MM.1S (cell line): Measurements from ENCODE around the gene CCDC85C.

Experiments
- DNase-seq: peaks from one replicate; pipeline ENCODE4 v3.0.0-alpha.2; 2015
- H2AFZ ChIP-seq: fragments of 300-600 bp; sonication (generic); 2 replicates; pipeline ENCODE4 v1.6.0; 2016; ENCODE audit warnings: antibody characterized with exemption, low read length
- H3F3A ChIP-seq: fragments of 300-600 bp; sonication (generic); 2 replicates; pipeline ENCODE4 v1.6.1; 2016; ENCODE audit warnings: mild to moderate bottlenecking, antibody characterized with exemption, low read length, moderate library complexity, mixed read lengths; ENCODE audit not compliant: insufficient read depth
- H3K27ac ChIP-seq: fragments of 300-600 bp; sonication (generic); 2 replicates; pipeline ENCODE4 v1.5.1; 2016; ENCODE audit warnings: mild to moderate bottlenecking, low read length
- H3K27me3 ChIP-seq: fragments of 300-600 bp; sonication (generic); replicated peaks from 2 replicates; pipeline ENCODE4 v1.6.0; 2016; ENCODE audit warnings: low read length; ENCODE audit not compliant: insufficient read depth
- H3K36me3 ChIP-seq: fragments of 300-600 bp; sonication (generic); replicated peaks from 2 replicates; pipeline ENCODE4 v1.6.1; 2016; ENCODE audit warnings: mild to moderate bottlenecking, low read length, mixed read lengths; ENCODE audit not compliant: insufficient read depth
- H3K4me1 ChIP-seq: fragments of 300-600 bp; sonication (generic); 2 replicates; pipeline ENCODE4 v1.6.1; 2016; ENCODE audit warnings: low read length, mixed read lengths
- H3K4me2 ChIP-seq: fragments of 300-600 bp; sonication (generic); 2 replicates; pipeline ENCODE4 v1.6.0; 2016; ENCODE audit warnings: low read depth, low read length
- H3K4me3 ChIP-seq: fragments of 300-600 bp; sonication (generic); 2 replicates; pipeline ENCODE4 v1.5.1; 2016; ENCODE audit warnings: low read length, mixed read lengths
- H3K79me2 ChIP-seq: fragments of 300-600 bp; sonication (generic); 2 replicates; pipeline ENCODE4 v1.6.1; 2016; ENCODE audit warnings: mixed run types, low read length, mixed read lengths
- H3K9ac ChIP-seq: fragments of 300-600 bp; sonication (generic); 2 replicates; pipeline ENCODE4 v1.6.1; 2016; ENCODE audit warnings: low read length, mixed read lengths
- H3K9me2 ChIP-seq: fragments of 300-600 bp; sonication (generic); replicated peaks from 2 replicates; pipeline ENCODE4 v1.6.1; 2016; ENCODE audit warnings: mild to moderate bottlenecking, low read length, mixed read lengths; ENCODE audit not compliant: insufficient read depth
- H3K9me3 ChIP-seq: fragments of 300-600 bp; sonication (generic); replicated peaks from 2 replicates; pipeline ENCODE4 v1.6.1; 2016; ENCODE audit warnings: mild to moderate bottlenecking, low read length, mixed read lengths; ENCODE audit not compliant: insufficient read depth
- H4K20me1 ChIP-seq: fragments of 300-600 bp; sonication (generic); 2 replicates; pipeline ENCODE4 v1.6.1; 2016; ENCODE audit warnings: mild to moderate bottlenecking, low read length, moderate library complexity, mixed read lengths; ENCODE audit not compliant: insufficient read depth
- EZH2 ChIP-seq: fragments of 300-600 bp; sonication (generic); optimal IDR thresholded peaks from 2 replicates; pipeline ENCODE3; 2017; ENCODE audit warnings: low read depth, mild to moderate bottlenecking, antibody characterized with exemption, low read length, mixed read lengths
- EZH2phosphoT487 ChIP-seq: fragments of 300-600 bp; sonication (generic); IDR thresholded peaks from 2 replicates; pipeline ENCODE4 v1.6.1; 2018; ENCODE audit warnings: antibody characterized with exemption, low read length
- TF ChIP-seq, protein P1 (sequence below): fragments of 300-600 bp; sonication (generic); IDR thresholded peaks from 2 replicates; pipeline ENCODE4 v1.5.1; 2016; ENCODE audit warnings: antibody characterized with exemption, low read length, mixed read lengths

Gene CCDC85C

GRCh38 chr14:99603471-99604277 is at the start of gene CCDC85C:
TSS of gene CCDC85C (minus strand) at chr14:99604207. CDS start at chr14:99603959, 248 bp downstream.
- Histone ChIP-seq H3K27ac (peak within 1 kb of the TSS; percentile 61; the same call in 1 of the 2 replicates), H3K27me3 (no peaks in the 10 kb centered on the region), H3K4me1 (no peaks in the 10 kb centered on the region), H3K79me2 (peaks cover 22% of the 10 kb centered on the region; the same call in 1 of the 2 replicates), H4K20me1 (no peaks in the 10 kb centered on the region), H3K9me3 (no peaks in the 10 kb centered on the region), H3K9me2 (no peaks in the 10 kb centered on the region), H3K9ac (peak within 1 kb of the TSS; percentile 75), H3F3A (0 out of 2 replicates have a peak, but pooled peaks cover 5% of the 10 kb centered on the region), H2AFZ (peak within 1 kb of the TSS; percentile 69), H3K36me3 (no peaks in the 10 kb centered on the region), H3K4me2 (peak within 1 kb of the TSS; percentile 83; the same call in 1 of the 2 replicates), H3K4me3 (peak within 1 kb of the TSS; percentile 78)
- no peak for DNase-seq
- TF ChIP-seq, protein P1, sequence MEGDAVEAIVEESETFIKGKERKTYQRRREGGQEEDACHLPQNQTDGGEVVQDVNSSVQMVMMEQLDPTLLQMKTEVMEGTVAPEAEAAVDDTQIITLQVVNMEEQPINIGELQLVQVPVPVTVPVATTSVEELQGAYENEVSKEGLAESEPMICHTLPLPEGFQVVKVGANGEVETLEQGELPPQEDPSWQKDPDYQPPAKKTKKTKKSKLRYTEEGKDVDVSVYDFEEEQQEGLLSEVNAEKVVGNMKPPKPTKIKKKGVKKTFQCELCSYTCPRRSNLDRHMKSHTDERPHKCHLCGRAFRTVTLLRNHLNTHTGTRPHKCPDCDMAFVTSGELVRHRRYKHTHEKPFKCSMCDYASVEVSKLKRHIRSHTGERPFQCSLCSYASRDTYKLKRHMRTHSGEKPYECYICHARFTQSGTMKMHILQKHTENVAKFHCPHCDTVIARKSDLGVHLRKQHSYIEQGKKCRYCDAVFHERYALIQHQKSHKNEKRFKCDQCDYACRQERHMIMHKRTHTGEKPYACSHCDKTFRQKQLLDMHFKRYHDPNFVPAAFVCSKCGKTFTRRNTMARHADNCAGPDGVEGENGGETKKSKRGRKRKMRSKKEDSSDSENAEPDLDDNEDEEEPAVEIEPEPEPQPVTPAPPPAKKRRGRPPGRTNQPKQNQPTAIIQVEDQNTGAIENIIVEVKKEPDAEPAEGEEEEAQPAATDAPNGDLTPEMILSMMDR = no peak

DNA sequence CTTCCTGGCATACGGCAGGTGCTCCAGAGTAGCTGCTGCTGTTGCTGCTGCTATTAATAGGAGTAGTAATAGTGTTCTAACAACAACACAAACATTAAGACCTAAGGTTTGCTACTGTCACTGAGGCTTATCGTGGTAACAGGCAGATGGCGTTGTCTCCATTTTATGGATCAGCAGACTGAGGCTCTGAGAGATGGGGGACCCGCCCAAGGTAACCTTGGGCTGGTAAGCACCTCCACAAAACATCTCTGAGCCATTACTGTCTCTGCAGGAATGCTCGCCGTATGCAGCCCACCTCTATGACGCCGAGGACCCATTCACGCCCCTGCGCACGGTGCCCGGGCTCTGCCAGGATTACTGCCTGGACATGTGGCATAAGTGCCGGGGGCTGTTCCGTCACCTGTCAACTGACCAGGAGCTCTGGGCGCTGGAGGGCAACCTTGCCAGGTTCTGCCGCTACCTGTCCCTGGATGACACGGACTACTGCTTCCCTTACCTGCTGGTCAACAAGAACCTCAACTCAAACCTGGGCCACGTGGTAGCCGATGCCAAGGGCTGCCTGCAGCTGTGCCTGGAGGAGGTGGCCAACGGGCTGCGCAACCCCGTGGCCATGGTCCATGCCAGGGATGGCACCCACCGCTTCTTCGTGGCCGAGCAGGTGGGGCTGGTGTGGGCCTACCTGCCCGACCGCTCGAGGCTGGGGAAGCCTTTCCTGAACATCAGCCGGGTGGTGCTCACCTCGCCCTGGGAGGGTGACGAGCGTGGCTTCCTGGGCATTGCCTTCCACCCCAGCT is 48.1 kb upstream of the CCDC85C start:
- no peaks in the 10 kb centered on the region for H3K36me3 ChIP-seq
- no peak for DNase-seq
- H3K27ac ChIP-seq = no peak overlapping the region
- H3K27me3 ChIP-seq = no peaks in the 10 kb centered on the region
- H3F3A ChIP-seq = no peaks in the 10 kb centered on the region
- H3K9me2 ChIP-seq = no peaks in the 10 kb centered on the region
- H3K4me2 ChIP-seq = no peak overlapping the region
- no peak overlapping the region for H2AFZ ChIP-seq
- TF ChIP-seq EZH2 (no peak), EZH2phosphoT487 (no peak)
- TF ChIP-seq, protein P1 = no peak
- H3K4me3 ChIP-seq = no peak overlapping the region
- H3K4me1 ChIP-seq = no peaks in the 10 kb centered on the region
- H4K20me1 ChIP-seq = no peaks in the 10 kb centered on the region
- no peak overlapping the region for H3K9ac ChIP-seq
- H3K79me2 ChIP-seq = no peaks in the 10 kb centered on the region
- no peaks in the 10 kb centered on the region for H3K9me3 ChIP-seq

DNA sequence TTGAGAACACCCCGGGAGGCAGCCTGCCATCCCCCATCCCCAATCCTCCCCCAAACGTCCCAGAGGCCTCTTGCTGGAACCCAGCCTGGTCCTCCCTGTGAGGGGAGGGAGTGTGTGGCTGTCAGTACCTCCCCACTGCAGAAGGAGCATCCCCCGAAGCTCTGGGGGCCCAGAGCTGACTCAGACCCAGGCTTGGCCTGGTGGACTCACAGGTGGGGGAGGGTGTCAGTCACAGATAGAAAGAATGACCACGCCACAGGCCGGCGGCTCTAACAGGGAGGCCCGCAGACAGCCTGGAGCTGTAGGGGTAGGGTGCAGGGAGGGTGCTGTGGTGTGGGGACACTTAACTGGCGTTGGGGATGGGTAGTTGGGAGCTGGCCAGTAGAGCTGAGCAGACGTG is 46.2 kb upstream of the CCDC85C start:
- H3K79me2 ChIP-seq = no peaks in the 10 kb centered on the region
- no peaks in the 10 kb centered on the region for H3K27me3 ChIP-seq
- no peaks in the 10 kb centered on the region for H3F3A ChIP-seq
- no peak overlapping the region for H3K9ac ChIP-seq
- H3K27ac ChIP-seq = no peak overlapping the region
- TF ChIP-seq EZH2phosphoT487 = no peak
- no peak for TF ChIP-seq EZH2
- TF ChIP-seq, protein P1 = no peak
- H3K9me2 ChIP-seq = no peaks in the 10 kb centered on the region
- no peak overlapping the region for H3K4me2 ChIP-seq
- H2AFZ ChIP-seq = no peak overlapping the region
- H3K9me3 ChIP-seq = no peaks in the 10 kb centered on the region
- H3K4me1 ChIP-seq = no peaks in the 10 kb centered on the region
- no peak overlapping the region for H3K4me3 ChIP-seq
- H3K36me3 ChIP-seq = no peaks in the 10 kb centered on the region
- H4K20me1 ChIP-seq = no peaks in the 10 kb centered on the region
- DNase-seq = no peak
